HEK293 (cell line): ENCODE results near the gene CYTH3.

Experiments used
- CTCF ChIA-PET: fragments of 350-600 bp; formaldehyde crosslinking; extraction: SDS; loops from one replicate; lab custom pipeline; 2021; ENCODE audit warnings: antibody characterized with exemption; lab: Yijun Ruan, JAX
- POLR2A ChIA-PET: fragments of 300-600 bp; formaldehyde crosslinking; extraction: SDS; loops from one replicate; lab custom pipeline; 2020; ENCODE audit warnings: antibody characterized with exemption, inconsistent platforms; lab: Yijun Ruan, JAX
- H3K27ac ChIP-seq: fragments of 200-500 bp; sonication (Bioruptor generic); 2 replicates; pipeline ENCODE4 v1.5.1; 2014; ENCODE audit warnings: low read depth, low read length, control low read depth, inconsistent platforms; ENCODE audit errors: extremely low read depth
- H3K36me3 ChIP-seq, 2 experiments: fragments of 200-500 bp in 1 of 2; sonication (Bioruptor generic) in 1 of 2; 1 replicate in 1 of 2; 2 replicates in 1 of 2; pipeline ENCODE4 v1.5.1; 2014 to 2017; ENCODE audit warnings: inconsistent platforms in 2 of 2, low read length in 2 of 2; ENCODE audit not compliant: control insufficient read depth in 2 of 2, insufficient read depth in 1 of 2
- H3K4me1 ChIP-seq: fragments of 200-500 bp; sonication (Bioruptor generic); 2 replicates; pipeline ENCODE4 v1.5.1; 2014; ENCODE audit warnings: mild to moderate bottlenecking, low read length, inconsistent platforms; ENCODE audit not compliant: control insufficient read depth, insufficient read depth
- H3K4me3 ChIP-seq: 2 replicates; pipeline ENCODE4 v1.5.1; 2011; ENCODE audit warnings: low read depth, mild to moderate bottlenecking, control low read depth, low read length, moderate library complexity
- H3K9me3 ChIP-seq: fragments of 200-500 bp; sonication (Bioruptor generic); 2 replicates; pipeline ENCODE4 v1.5.1; 2014; ENCODE audit warnings: low read depth, low read length, inconsistent platforms; ENCODE audit not compliant: control insufficient read depth, insufficient read depth
- TRIM28 ChIP-seq: IDR thresholded peaks from 2 replicates; pipeline ENCODE4 v1.6.1; 2011; ENCODE audit warnings: low read length, control low read depth, borderline replicate concordance
- ZNF121 ChIP-seq: fragments of 450-650 bp; formaldehyde crosslinking; IDR thresholded peaks from 2 replicates; pipeline ENCODE4 v1.5.1; 2016; ENCODE audit warnings: missing biosample characterization, missing genetic modification characterization
- ZNF138 ChIP-seq: fragments of 450-650 bp; formaldehyde crosslinking; IDR thresholded peaks from 2 replicates; pipeline ENCODE4 v1.5.1; 2016; ENCODE audit warnings: missing biosample characterization, missing genetic modification characterization, borderline replicate concordance
- ZNF24 ChIP-seq: fragments of 450-650 bp; formaldehyde crosslinking; IDR thresholded peaks from 2 replicates; pipeline ENCODE4 v1.5.1; 2016; ENCODE audit warnings: missing biosample characterization, missing genetic modification characterization
- ZNF274 ChIP-seq, 2 experiments: fragments of 200-500 bp in 1 of 2; fragments of 450-650 bp in 1 of 2; sonication (Bioruptor generic) in 1 of 2; formaldehyde crosslinking in 1 of 2; IDR thresholded peaks; 2 replicates each; pipeline versions ENCODE4 v1.5.1 to v1.6.1; 2014 to 2016; ENCODE audit warnings: borderline replicate concordance in 1 of 2, inconsistent platforms in 1 of 2, low read length in 1 of 2, missing biosample characterization in 1 of 2, missing genetic modification characterization in 1 of 2
- ZNF610 ChIP-seq: fragments of 450-650 bp; formaldehyde crosslinking; IDR thresholded peaks from 2 replicates; pipeline ENCODE4 v1.5.1; 2016; ENCODE audit warnings: missing biosample characterization, missing genetic modification characterization, borderline replicate concordance
- TF ChIP-seq, protein P1 (sequence below): fragments of 450-650 bp; formaldehyde crosslinking; IDR thresholded peaks from 2 replicates; pipeline ENCODE4 v1.5.1; 2017; ENCODE audit warnings: missing biosample characterization, missing genetic modification characterization
- TF ChIP-seq, protein P2 (sequence below): fragments of 450-650 bp; formaldehyde crosslinking; IDR thresholded peaks from 2 replicates; pipeline ENCODE4 v1.5.1; 2016; ENCODE audit warnings: missing biosample characterization, missing genetic modification characterization
- TF ChIP-seq, protein P3 (sequence below): fragments of 450-650 bp; formaldehyde crosslinking; IDR thresholded peaks from 2 replicates; pipeline ENCODE4 v1.5.1; 2017; ENCODE audit warnings: missing biosample characterization, missing genetic modification characterization
- TF ChIP-seq, protein P4 (sequence below): fragments of 450-650 bp; formaldehyde crosslinking; IDR thresholded peaks from 2 replicates; pipeline ENCODE4 v1.5.1; 2016; ENCODE audit warnings: missing biosample characterization, missing genetic modification characterization

Gene CYTH3

DNA sequence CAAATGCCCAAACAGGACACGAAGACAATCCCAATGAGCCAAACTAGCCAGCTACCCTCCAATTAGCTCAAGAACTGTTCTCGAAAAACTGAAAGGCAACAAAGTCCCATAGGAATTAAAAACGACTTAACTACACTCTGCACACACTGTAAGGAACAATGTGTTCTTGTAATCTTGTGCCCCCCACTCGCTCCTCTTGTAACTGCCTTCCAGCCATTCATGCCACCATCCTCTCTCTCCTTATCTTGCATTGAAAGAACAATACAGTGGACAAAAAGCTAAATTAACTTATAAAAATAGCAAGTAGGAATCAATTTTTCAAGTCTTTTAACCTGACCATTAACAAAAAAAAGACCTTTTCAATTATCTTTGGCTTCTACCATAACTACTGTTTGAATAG, 2.9 kb downstream of the CYTH3 start:
- POLR2A ChIA-PET: no interaction called here
- TF ChIP-seq, protein P1, sequence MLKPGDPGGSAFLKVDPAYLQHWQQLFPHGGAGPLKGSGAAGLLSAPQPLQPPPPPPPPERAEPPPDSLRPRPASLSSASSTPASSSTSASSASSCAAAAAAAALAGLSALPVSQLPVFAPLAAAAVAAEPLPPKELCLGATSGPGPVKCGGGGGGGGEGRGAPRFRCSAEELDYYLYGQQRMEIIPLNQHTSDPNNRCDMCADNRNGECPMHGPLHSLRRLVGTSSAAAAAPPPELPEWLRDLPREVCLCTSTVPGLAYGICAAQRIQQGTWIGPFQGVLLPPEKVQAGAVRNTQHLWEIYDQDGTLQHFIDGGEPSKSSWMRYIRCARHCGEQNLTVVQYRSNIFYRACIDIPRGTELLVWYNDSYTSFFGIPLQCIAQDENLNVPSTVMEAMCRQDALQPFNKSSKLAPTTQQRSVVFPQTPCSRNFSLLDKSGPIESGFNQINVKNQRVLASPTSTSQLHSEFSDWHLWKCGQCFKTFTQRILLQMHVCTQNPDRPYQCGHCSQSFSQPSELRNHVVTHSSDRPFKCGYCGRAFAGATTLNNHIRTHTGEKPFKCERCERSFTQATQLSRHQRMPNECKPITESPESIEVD (tag by site-specific recombination): peak; percentile 54
- TF ChIP-seq, protein P2, sequence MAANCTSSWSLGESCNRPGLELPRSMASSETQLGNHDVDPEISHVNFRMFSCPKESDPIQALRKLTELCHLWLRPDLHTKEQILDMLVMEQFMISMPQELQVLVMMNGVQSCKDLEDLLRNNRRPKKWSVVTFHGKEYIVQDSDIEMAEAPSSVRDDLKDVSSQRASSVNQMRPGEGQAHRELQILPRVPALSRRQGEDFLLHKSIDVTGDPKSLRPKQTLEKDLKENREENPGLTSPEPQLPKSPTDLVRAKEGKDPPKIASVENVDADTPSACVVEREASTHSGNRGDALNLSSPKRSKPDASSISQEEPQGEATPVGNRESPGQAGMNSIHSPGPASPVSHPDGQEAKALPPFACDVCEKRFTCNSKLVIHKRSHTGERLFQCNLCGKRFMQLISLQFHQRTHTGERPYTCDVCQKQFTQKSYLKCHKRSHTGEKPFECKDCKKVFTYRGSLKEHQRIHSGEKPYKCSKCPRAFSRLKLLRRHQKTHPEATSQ (tag by site-specific recombination): no peak
- no peak for TF ChIP-seq ZNF610 (tag by site-specific recombination)
- TF ChIP-seq, protein P3, sequence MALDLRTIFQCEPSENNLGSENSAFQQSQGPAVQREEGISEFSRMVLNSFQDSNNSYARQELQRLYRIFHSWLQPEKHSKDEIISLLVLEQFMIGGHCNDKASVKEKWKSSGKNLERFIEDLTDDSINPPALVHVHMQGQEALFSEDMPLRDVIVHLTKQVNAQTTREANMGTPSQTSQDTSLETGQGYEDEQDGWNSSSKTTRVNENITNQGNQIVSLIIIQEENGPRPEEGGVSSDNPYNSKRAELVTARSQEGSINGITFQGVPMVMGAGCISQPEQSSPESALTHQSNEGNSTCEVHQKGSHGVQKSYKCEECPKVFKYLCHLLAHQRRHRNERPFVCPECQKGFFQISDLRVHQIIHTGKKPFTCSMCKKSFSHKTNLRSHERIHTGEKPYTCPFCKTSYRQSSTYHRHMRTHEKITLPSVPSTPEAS (tag by site-specific recombination): peak; percentile 38; the same call in 1 of the 2 replicates
- TF ChIP-seq ZNF138 (tag by site-specific recombination): no peak
- TF ChIP-seq ZNF24: no peak
- CTCF ChIA-PET: interaction anchor here (0.6 to 1.6 kb wide), 4 partner anchors 18 to 109 kb away, joined by 3 to 5 read pairs (median 4); no protein-coding TSS in a partner anchor

DNA sequence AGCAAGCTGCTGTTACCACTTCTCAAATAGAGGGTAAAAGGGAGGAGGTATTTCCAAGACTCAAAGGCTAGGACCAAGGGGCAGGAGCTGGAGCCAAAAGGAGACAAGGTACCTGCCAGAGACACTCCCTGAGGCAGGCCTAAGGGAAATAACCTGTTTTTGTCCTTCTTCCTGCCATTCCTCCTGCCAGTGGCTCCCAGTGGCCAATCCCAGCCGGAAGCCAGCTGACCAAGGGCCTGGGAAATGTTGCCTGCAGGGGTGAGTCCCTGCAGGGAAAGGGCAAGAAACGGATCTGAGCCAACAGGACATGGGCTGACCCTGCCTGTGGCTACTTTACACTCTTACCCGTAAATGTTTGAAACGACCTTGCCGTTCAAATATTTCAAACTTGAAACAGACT, 3.5 kb downstream of the CYTH3 start:
- ChIA-PET POLR2A (no interaction called here), CTCF (interaction anchor here (0.6 to 1.6 kb wide), 2 partner anchors 108 to 1019 kb away, joined by 3 read pairs; no protein-coding TSS in a partner anchor)
- Histone ChIP-seq H3K27ac (no peak overlapping the region), H3K4me1 (peaks cover 8% of the 10 kb centered on the region), H3K9me3 (no peaks in the 10 kb centered on the region), H3K4me3 (no peak overlapping the region), H3K36me3 (no peaks in the 10 kb centered on the region)
- TF ChIP-seq, protein P4, sequence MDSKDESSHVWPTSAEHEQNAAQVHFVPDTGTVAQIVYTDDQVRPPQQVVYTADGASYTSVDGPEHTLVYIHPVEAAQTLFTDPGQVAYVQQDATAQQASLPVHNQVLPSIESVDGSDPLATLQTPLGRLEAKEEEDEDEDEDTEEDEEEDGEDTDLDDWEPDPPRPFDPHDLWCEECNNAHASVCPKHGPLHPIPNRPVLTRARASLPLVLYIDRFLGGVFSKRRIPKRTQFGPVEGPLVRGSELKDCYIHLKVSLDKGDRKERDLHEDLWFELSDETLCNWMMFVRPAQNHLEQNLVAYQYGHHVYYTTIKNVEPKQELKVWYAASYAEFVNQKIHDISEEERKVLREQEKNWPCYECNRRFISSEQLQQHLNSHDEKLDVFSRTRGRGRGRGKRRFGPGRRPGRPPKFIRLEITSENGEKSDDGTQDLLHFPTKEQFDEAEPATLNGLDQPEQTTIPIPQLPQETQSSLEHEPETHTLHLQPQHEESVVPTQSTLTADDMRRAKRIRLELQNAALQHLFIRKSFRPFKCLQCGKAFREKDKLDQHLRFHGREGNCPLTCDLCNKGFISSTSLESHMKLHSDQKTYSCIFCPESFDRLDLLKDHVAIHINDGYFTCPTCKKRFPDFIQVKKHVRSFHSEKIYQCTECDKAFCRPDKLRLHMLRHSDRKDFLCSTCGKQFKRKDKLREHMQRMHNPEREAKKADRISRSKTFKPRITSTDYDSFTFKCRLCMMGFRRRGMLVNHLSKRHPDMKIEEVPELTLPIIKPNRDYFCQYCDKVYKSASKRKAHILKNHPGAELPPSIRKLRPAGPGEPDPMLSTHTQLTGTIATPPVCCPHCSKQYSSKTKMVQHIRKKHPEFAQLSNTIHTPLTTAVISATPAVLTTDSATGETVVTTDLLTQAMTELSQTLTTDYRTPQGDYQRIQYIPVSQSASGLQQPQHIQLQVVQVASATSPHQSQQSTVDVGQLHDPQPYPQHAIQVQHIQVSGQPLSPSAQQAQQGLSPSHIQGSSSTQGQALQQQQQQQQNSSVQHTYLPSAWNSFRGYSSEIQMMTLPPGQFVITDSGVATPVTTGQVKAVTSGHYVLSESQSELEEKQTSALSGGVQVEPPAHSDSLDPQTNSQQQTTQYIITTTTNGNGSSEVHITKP (tag by site-specific recombination): peak; percentile 78
- no peak for TF ChIP-seq ZNF274 (IDR thresholded peaks at IDR 0.05; ENCODE audit: low read length)
- no peak for TF ChIP-seq ZNF274 (tag by site-specific recombination; IDR thresholded peaks at IDR 0.05; ENCODE audit: borderline replicate concordance)

More for the DNA sequence above, 2.9 kb downstream of the CYTH3 start:
- no peak overlapping the region for H3K27ac ChIP-seq
- H3K4me3 ChIP-seq: no peak overlapping the region
- H3K36me3 ChIP-seq: no peaks in the 10 kb centered on the region
- H3K4me1 ChIP-seq: peaks cover 8% of the 10 kb centered on the region
- no peaks in the 10 kb centered on the region for H3K9me3 ChIP-seq

DNA sequence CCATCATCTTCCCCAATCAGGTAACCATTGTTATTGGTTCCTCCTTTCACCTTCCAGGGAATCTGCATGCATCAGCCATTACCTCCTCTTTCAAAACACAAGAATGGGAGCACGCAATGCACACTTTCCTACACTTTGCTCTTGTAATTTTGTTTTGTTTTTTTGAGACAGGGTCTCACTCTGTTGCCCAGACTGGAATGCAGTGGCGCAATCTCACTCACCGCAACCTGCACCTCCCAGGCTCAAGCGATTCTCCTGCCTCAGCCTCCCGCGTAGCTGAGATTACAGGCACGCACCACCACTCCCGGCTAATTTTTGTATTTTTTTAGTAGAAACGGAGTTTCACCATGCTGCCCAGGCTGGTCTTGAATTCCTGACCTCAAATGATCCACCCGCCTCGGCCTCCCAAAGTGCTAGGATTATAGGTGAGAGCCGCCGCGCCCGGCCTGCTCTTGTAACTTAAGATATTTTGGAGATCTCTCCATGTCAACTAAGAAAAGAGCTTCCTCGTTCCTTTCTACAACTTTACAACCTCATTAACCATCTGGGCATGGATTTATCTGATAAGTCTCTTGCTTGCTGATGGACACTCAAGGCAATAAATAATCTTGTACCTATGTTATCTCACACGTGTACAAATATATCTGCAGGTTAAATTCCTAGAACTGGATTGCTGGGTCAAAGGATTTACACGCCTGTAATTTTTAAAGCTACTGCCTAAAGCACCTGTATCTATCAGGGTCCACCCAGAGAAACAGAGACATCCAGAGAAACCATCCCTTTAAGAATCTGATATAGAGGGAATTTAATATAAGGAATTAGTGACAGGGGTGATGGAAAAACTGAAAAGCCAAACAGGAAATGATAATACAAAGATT, 4.2 kb downstream of the CYTH3 start:
- no peaks in the 10 kb centered on the region for H3K9me3 ChIP-seq
- ChIA-PET POLR2A (no interaction called here), CTCF (interaction anchor here (0.6 to 1.6 kb wide), 4 partner anchors 53 to 1019 kb away, joined by 3 to 4 read pairs (median 4); no protein-coding TSS in a partner anchor)
- H3K4me3 ChIP-seq: no peak overlapping the region
- peaks cover 8% of the 10 kb centered on the region for H3K4me1 ChIP-seq
- no peak overlapping the region for H3K27ac ChIP-seq
- TF ChIP-seq TRIM28: no peak
- TF ChIP-seq ZNF121 (tag by site-specific recombination): peak; percentile 39; the same call in 1 of the 2 replicates
- no peaks in the 10 kb centered on the region for H3K36me3 ChIP-seq
